ENCODE measurements around the gene ANKRD35. TPM values are rescaled to one million over a fixed set of nuclear protein-coding genes. Genes with fewer than 3 reads are reported as not detected.

Gene ANKRD35
- total and polyA plus RNA-seq, 2 of the 8 experiments (the other 6 are each of a cell fraction or from before 2014, with no cell fraction given): 1.6 to 3.0 TPM

GRCh38 chr1:145845514-145846161, 40.0 kb downstream of the ANKRD35 start, which contains the start of gene NUDT17:
NUDT17 (plus strand) TSS chr1:145845630; CDS start chr1:145845641, 11 bp downstream.
- Histone ChIP-seq H4K20me1 (replicated peaks in 1 of 2; ENCODE audit: control insufficient read depth in 1 of 2, insufficient read depth in 2 of 2, low read length in 2 of 2) (peaks cover 2 to 4% of the 10 kb centered on the region in 2 experiments), H3K4me2 (ENCODE audit: insufficient read depth in 1 of 2, low read depth in 2 of 2, low read length in 2 of 2) (peak within 1 kb of the TSS; percentile 47 to 89), H3K4me3 (ENCODE audit: extremely low read depth in 1 of 4, insufficient read depth in 2 of 4, low read depth in 3 of 4, low read length in 4 of 4) (peak within 1 kb of the TSS; percentile 43 to 77 (median 66)), H3K79me1 (ENCODE audit: low read depth, low read length) (no peaks in the 10 kb centered on the region), H3K79me2 (ENCODE audit: control insufficient read depth in 1 of 2, insufficient read depth in 2 of 2, low read length in 2 of 2) (no peaks in the 10 kb centered on the region), H3K9ac (replicated peaks in 1 of 4; ENCODE audit: extremely low read depth in 1 of 4, low read depth in 3 of 4, low read length in 3 of 4) (peak within 1 kb of the TSS in 3 of 4 experiments; percentile 37 to 59 (median 54); a peak in 5 of 7 replicates), H3K23me2 (ENCODE audit: low read depth, low read length) (peaks cover 3% of the 10 kb centered on the region), H3K9me3 (ENCODE audit: insufficient read depth in 2 of 2, low read depth in 1 of 2, low read length in 1 of 2) (no peaks in the 10 kb centered on the region), H3K36me3 (ENCODE audit: control insufficient read depth in 2 of 4, insufficient read depth in 4 of 4, low read length in 3 of 4) (peaks cover 6 to 40% (median 36%) of the 10 kb centered on the region in 4 experiments; a peak in 7 of 8 replicates), H3K18ac (ENCODE audit: extremely low read depth, low read length) (peak within 1 kb of the TSS; percentile 62; the same call in 1 of the 2 replicates), H4K8ac (ENCODE audit: extremely low read depth, insufficient read depth, low read length) (peak within 1 kb of the TSS; percentile 79), H2BK120ac (replicated peaks; ENCODE audit: low read depth, low read length) (no peak within 1 kb of the TSS), H3K4ac (replicated peaks; ENCODE audit: insufficient read length, low read depth, low read length) (no peak within 1 kb of the TSS), H4K5ac (ENCODE audit: insufficient read length, low read depth, low read length) (peak within 1 kb of the TSS; percentile 79), H2BK5ac (ENCODE audit: low read depth, low read length) (peak within 1 kb of the TSS; percentile 45; the same call in 1 of the 2 replicates), H3K27ac (ENCODE audit: low read depth, low read length) (peak within 1 kb of the TSS; percentile 51; the same call in 1 of the 2 replicates), H2BK20ac (ENCODE audit: low read length) (peak within 1 kb of the TSS; percentile 21; the same call in 1 of the 2 replicates), H2BK12ac (ENCODE audit: low read depth, low read length) (no peak within 1 kb of the TSS), H2AK5ac (ENCODE audit: low read depth, low read length) (no peak within 1 kb of the TSS), H3K56ac (replicated peaks; ENCODE audit: insufficient read length, low read depth, low read length) (no peak within 1 kb of the TSS), H3K27me3 (replicated peaks in 1 of 4; ENCODE audit: control insufficient read depth in 3 of 4, extremely low read depth in 1 of 4, insufficient read depth in 3 of 4, low read length in 3 of 4) (no peaks in the 10 kb centered on the region), H2AFZ (ENCODE audit: low read length) (peak within 1 kb of the TSS; percentile 62; the same call in 1 of the 2 replicates), H2BK15ac (ENCODE audit: low read length) (no peak within 1 kb of the TSS), H4K91ac (replicated peaks; ENCODE audit: insufficient read length, low read length) (no peak within 1 kb of the TSS), H3K23ac (ENCODE audit: insufficient read length) (no peak within 1 kb of the TSS), H3K14ac (ENCODE audit: insufficient read length) (no peak within 1 kb of the TSS), H3K4me1 (replicated peaks in 1 of 4; ENCODE audit: control insufficient read depth in 3 of 4, insufficient read depth in 4 of 4, low read length in 3 of 4) (peaks cover 0 to 8% (median 0%) of the 10 kb centered on the region in 4 experiments; a peak in 2 of 7 replicates)
- POLR2A ChIA-PET (ENCODE audit: partially characterized antibody): interaction anchor here (0.8 to 8.2 kb wide), 14 partner anchors 9 to 206 kb away, joined by 3 to 95 read pairs (median 8); partner anchors contain the start of genes PIAS3, POLR3C, RBM8A and RNF115
- peak; percentile 38 to 93 for DNase-seq (ENCODE audit: low read depth in 1 of 2, low spot score in 2 of 2)
- CTCF ChIA-PET (ENCODE audit: partially characterized antibody): interaction anchor here (0.7 to 9.6 kb wide), 37 partner anchors 15 to 188 kb away, joined by 3 to 214 read pairs (median 5); partner anchors contain the start of genes ANKRD34A, ANKRD35, ITGA10 and LIX1L
- no peak for FAIRE-seq
- 3% methylated on average over 48 of the region's 50 CpGs; no CpG with 5 or more reads in 1 of the 2 experiments for WGBS, 2 experiments (ENCODE audit: extremely low coverage in 1 of 2, insufficient coverage in 1 of 2, insufficient read length in 1 of 2, insufficient replicate concordance in 2 of 2, low coverage in 1 of 2, low lambda C conversion rate in 2 of 2, missing lambda C conversion rate in 1 of 2)
- TF ChIP-seq TEAD4 (IDR thresholded peaks at IDR 0.05; ENCODE audit: low read depth, low read length) (no peak), CTBP2 (IDR thresholded peaks at IDR 0.05; ENCODE audit: borderline replicate concordance, insufficient read depth, insufficient read length, low read length) (peak; percentile 39), JUND (IDR thresholded peaks at IDR 0.05; ENCODE audit: low read length) (no peak), RNF2 (IDR thresholded peaks at IDR 0.05; ENCODE audit: borderline replicate concordance, low read depth, low read length, missing control alignments, poor library complexity, severe bottlenecking) (no peak), HDAC2 (IDR thresholded peaks at IDR 0.05; ENCODE audit: borderline replicate concordance in 1 of 2, low read depth in 2 of 2, low read length in 2 of 2) (no peak), SP4 (IDR thresholded peaks at IDR 0.05; ENCODE audit: low read length) (no peak), YY1 (IDR thresholded peaks at IDR 0.05; ENCODE audit: low read depth, low read length) (peak; percentile 87), CBX5 (IDR thresholded peaks at IDR 0.05; ENCODE audit: low read depth, low read length) (no peak), E2F6 (IDR thresholded peaks at IDR 0.05) (no peak), TAF1 (IDR thresholded peaks at IDR 0.05; ENCODE audit: low read depth, low read length) (peak; percentile 73; the same call in 1 of the 2 replicates)

Data from H1 (cell line).